HepG2 (cell line): ENCODE measurements around the gene PIGX. TPM values are rescaled to one million over a fixed set of nuclear protein-coding genes. Genes with fewer than 3 reads are reported as not detected.

Source experiments
- EED ChIP-seq: sonication (generic); formaldehyde crosslinking; IDR thresholded peaks from 2 replicates; pipeline ENCODE4 v1.5.0; 2020; ENCODE audit warnings: mild to moderate bottlenecking, missing genetic modification reagents
- HMG20A ChIP-seq: IDR thresholded peaks from 2 replicates; pipeline ENCODE4 v1.6.1; 2016; ENCODE audit warnings: borderline replicate concordance
- KLF16 ChIP-seq, 2 experiments: sonication (generic) in 1 of 2; formaldehyde crosslinking in 1 of 2; IDR thresholded peaks; 2 replicates each; pipeline versions ENCODE4 v1.6.1 to v1.8.0; 2016 to 2023; ENCODE audit warnings: missing genetic modification reagents in 2 of 2, missing compliant biosample characterization in 1 of 2
- PCBP2 ChIP-seq: fragments of 200-400 bp; formaldehyde crosslinking; optimal IDR thresholded peaks from 2 replicates; pipeline ENCODE3; 2018; ENCODE audit warnings: low read length, low read depth; ENCODE audit not compliant: poor library complexity, severe bottlenecking
- POLR2G ChIP-seq: fragments of 200-400 bp; formaldehyde crosslinking; IDR thresholded peaks from 2 replicates; pipeline ENCODE4 v1.6.1; 2018; ENCODE audit warnings: mild to moderate bottlenecking, low read depth, low read length, moderate library complexity
- RBM22 ChIP-seq: fragments of 200-400 bp; formaldehyde crosslinking; optimal IDR thresholded peaks from 2 replicates; pipeline ENCODE3; 2017; ENCODE audit warnings: mild to moderate bottlenecking, low read length, moderate library complexity
- SMAD1 ChIP-seq: sonication (generic); formaldehyde crosslinking; IDR thresholded peaks from 2 replicates; pipeline ENCODE4 v1.4.0; 2020; ENCODE audit warnings: missing genetic modification reagents, low read depth, mild to moderate bottlenecking, borderline replicate concordance
- TEAD3 ChIP-seq: optimal IDR thresholded peaks from 2 replicates; pipeline ENCODE3; 2016; ENCODE audit warnings: borderline replicate concordance
- ZNF557 ChIP-seq: sonication (generic); formaldehyde crosslinking; IDR thresholded peaks from 2 replicates; pipeline ENCODE4 v1.4.0; 2020; ENCODE audit warnings: missing genetic modification reagents
- ZNF562 ChIP-seq: sonication (generic); formaldehyde crosslinking; IDR thresholded peaks from 2 replicates; pipeline ENCODE4 v1.8.0; 2022; ENCODE audit warnings: missing genetic modification reagents, borderline replicate concordance
- ZNF615 ChIP-seq: sonication (generic); formaldehyde crosslinking; IDR thresholded peaks from 2 replicates; pipeline ENCODE4 v1.5.0; 2020; ENCODE audit warnings: mild to moderate bottlenecking, missing genetic modification reagents, borderline replicate concordance
- ZNF660 ChIP-seq: sonication (generic); formaldehyde crosslinking; IDR thresholded peaks from 2 replicates; pipeline ENCODE4 v1.5.1; 2020; ENCODE audit warnings: mild to moderate bottlenecking, low read depth, missing genetic modification reagents, borderline replicate concordance
- polyA plus RNA-seq, 8 experiments: library from polyadenylated mRNA; depleted of rRNA in 3 of 8; stranded (reverse) in 7 of 8; unstranded in 1 of 8; fragments of >200 nt; fragmentation: Illumina TruSeq in 4 of 8; extraction: Trizol in 4 of 8; gene quantifications; 2 replicates each; pipeline versions ENCODE4 v1.2.1 to v1.2.3, GENCODE V29; 2011 to 2016; ENCODE audit warnings: low read depth in 4 of 8, missing spikeins in 1 of 8, mixed read lengths in 1 of 8; ENCODE audit not compliant: insufficient read depth in 1 of 8
- total RNA-seq, 5 experiments: library from RNA; depleted of rRNA; stranded (reverse); fragments of >200 nt; fragmentation: Illumina TruSeq; extraction: Trizol; gene quantifications; 2 replicates each; pipeline ENCODE4 v1.2.3, GENCODE V29; 2016; ENCODE audit warnings: low read depth in 1 of 5
- TF ChIP-seq, protein P1 (sequence below): sonication (generic); formaldehyde crosslinking; IDR thresholded peaks from 2 replicates; pipeline ENCODE4; 2020; ENCODE audit warnings: missing genetic modification reagents, mild to moderate bottlenecking, borderline replicate concordance
- TF ChIP-seq, protein P2 (sequence below): sonication (generic); formaldehyde crosslinking; conservative IDR thresholded peaks from 2 replicates; pipeline ENCODE4 v1.4.0; 2020; ENCODE audit warnings: mild to moderate bottlenecking, missing genetic modification reagents, moderate library complexity
- TF ChIP-seq, protein P3 (sequence below): sonication (generic); formaldehyde crosslinking; IDR thresholded peaks from 2 replicates; pipeline ENCODE4 v1.4.0; 2020; ENCODE audit warnings: missing genetic modification reagents, borderline replicate concordance
- TF ChIP-seq, protein P4 (sequence below): sonication (generic); formaldehyde crosslinking; IDR thresholded peaks from 2 replicates; pipeline ENCODE4 v1.4.0; 2020; ENCODE audit warnings: missing genetic modification reagents, mild to moderate bottlenecking, borderline replicate concordance

The PIGX gene
- total and polyA plus RNA-seq, 2 of the 13 experiments (the other 11 are each of a cell fraction or from before 2014, with no cell fraction given), result 13.2 to 21.3 TPM

- TF ChIP-seq ZNF615 (CRISPR knock-in tag), result no peak
- TF ChIP-seq ZNF660 (CRISPR knock-in tag), result no peak
- TF ChIP-seq ZNF557 (CRISPR knock-in tag), result no peak
- TF ChIP-seq PCBP2, result no peak
- no peak for TF ChIP-seq TEAD3
- no peak for TF ChIP-seq RBM22
- TF ChIP-seq, protein P1, sequence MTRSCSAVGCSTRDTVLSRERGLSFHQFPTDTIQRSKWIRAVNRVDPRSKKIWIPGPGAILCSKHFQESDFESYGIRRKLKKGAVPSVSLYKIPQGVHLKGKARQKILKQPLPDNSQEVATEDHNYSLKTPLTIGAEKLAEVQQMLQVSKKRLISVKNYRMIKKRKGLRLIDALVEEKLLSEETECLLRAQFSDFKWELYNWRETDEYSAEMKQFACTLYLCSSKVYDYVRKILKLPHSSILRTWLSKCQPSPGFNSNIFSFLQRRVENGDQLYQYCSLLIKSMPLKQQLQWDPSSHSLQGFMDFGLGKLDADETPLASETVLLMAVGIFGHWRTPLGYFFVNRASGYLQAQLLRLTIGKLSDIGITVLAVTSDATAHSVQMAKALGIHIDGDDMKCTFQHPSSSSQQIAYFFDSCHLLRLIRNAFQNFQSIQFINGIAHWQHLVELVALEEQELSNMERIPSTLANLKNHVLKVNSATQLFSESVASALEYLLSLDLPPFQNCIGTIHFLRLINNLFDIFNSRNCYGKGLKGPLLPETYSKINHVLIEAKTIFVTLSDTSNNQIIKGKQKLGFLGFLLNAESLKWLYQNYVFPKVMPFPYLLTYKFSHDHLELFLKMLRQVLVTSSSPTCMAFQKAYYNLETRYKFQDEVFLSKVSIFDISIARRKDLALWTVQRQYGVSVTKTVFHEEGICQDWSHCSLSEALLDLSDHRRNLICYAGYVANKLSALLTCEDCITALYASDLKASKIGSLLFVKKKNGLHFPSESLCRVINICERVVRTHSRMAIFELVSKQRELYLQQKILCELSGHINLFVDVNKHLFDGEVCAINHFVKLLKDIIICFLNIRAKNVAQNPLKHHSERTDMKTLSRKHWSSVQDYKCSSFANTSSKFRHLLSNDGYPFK (CRISPR knock-in tag), result no peak
- TF ChIP-seq KLF16 (CRISPR knock-in tag; IDR thresholded peaks at IDR 0.05), result peak in 1 of 2 experiments; percentile 67; a peak in 1 of 4 replicates
- TF ChIP-seq, protein P2, sequence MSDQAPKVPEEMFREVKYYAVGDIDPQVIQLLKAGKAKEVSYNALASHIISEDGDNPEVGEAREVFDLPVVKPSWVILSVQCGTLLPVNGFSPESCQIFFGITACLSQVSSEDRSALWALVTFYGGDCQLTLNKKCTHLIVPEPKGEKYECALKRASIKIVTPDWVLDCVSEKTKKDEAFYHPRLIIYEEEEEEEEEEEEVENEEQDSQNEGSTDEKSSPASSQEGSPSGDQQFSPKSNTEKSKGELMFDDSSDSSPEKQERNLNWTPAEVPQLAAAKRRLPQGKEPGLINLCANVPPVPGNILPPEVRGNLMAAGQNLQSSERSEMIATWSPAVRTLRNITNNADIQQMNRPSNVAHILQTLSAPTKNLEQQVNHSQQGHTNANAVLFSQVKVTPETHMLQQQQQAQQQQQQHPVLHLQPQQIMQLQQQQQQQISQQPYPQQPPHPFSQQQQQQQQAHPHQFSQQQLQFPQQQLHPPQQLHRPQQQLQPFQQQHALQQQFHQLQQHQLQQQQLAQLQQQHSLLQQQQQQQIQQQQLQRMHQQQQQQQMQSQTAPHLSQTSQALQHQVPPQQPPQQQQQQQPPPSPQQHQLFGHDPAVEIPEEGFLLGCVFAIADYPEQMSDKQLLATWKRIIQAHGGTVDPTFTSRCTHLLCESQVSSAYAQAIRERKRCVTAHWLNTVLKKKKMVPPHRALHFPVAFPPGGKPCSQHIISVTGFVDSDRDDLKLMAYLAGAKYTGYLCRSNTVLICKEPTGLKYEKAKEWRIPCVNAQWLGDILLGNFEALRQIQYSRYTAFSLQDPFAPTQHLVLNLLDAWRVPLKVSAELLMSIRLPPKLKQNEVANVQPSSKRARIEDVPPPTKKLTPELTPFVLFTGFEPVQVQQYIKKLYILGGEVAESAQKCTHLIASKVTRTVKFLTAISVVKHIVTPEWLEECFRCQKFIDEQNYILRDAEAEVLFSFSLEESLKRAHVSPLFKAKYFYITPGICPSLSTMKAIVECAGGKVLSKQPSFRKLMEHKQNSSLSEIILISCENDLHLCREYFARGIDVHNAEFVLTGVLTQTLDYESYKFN (CRISPR knock-in tag), result no peak; the same call in 1 of the 2 replicates
- TF ChIP-seq SMAD1 (CRISPR knock-in tag), result no peak
- no peak for TF ChIP-seq EED
- peak; percentile 29; the same call in 1 of the 2 replicates for TF ChIP-seq HMG20A (CRISPR knock-in tag)
- TF ChIP-seq POLR2G, result peak; percentile 65
- TF ChIP-seq, protein P3, sequence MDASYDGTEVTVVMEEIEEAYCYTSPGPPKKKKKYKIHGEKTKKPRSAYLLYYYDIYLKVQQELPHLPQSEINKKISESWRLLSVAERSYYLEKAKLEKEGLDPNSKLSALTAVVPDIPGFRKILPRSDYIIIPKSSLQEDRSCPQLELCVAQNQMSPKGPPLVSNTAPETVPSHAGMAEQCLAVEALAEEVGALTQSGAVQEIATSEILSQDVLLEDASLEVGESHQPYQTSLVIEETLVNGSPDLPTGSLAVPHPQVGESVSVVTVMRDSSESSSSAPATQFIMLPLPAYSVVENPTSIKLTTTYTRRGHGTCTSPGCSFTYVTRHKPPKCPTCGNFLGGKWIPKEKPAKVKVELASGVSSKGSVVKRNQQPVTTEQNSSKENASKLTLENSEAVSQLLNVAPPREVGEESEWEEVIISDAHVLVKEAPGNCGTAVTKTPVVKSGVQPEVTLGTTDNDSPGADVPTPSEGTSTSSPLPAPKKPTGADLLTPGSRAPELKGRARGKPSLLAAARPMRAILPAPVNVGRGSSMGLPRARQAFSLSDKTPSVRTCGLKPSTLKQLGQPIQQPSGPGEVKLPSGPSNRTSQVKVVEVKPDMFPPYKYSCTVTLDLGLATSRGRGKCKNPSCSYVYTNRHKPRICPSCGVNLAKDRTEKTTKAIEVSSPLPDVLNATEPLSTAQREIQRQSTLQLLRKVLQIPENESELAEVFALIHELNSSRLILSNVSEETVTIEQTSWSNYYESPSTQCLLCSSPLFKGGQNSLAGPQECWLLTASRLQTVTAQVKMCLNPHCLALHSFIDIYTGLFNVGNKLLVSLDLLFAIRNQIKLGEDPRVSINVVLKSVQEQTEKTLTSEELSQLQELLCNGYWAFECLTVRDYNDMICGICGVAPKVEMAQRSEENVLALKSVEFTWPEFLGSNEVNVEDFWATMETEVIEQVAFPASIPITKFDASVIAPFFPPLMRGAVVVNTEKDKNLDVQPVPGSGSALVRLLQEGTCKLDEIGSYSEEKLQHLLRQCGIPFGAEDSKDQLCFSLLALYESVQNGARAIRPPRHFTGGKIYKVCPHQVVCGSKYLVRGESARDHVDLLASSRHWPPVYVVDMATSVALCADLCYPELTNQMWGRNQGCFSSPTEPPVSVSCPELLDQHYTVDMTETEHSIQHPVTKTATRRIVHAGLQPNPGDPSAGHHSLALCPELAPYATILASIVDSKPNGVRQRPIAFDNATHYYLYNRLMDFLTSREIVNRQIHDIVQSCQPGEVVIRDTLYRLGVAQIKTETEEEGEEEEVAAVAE (CRISPR knock-in tag), result 0 out of 2 replicates have a peak, but pooled peaks have one; percentile 15
- TF ChIP-seq ZNF562 (CRISPR knock-in tag), result no peak
- TF ChIP-seq, protein P4, sequence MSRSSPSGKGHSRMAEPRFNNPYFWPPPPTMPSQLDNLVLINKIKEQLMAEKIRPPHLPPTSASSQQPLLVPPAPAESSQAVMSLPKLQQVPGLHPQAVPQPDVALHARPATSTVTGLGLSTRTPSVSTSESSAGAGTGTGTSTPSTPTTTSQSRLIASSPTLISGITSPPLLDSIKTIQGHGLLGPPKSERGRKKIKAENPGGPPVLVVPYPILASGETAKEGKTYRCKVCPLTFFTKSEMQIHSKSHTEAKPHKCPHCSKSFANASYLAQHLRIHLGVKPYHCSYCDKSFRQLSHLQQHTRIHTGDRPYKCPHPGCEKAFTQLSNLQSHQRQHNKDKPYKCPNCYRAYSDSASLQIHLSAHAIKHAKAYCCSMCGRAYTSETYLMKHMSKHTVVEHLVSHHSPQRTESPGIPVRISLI, result no peak
These were observed 27.7 kb downstream of the PIGX start, which contains the start of gene PAK2 (continued) for GRCh38 chr3:196739671-196740480.
